Stimulated activated CD4-positive, alpha-beta T cell treated with anti-CD3 and anti-CD28 coated beads, Interleukin-12 subunit alpha, Interleukin-12 subunit beta, amount 100 ng/mL, for 48 hours (primary cell): Measurements from ENCODE around the gene CPNE9.

Experiments
- DNase-seq, 3 donors: peaks; one replicate each; pipeline ENCODE4 v3.0.0-alpha.2; 2020; ENCODE audit warnings: low read depth in 2 of 3, low spot score in 1 of 3

CPNE9 gene

DNA sequence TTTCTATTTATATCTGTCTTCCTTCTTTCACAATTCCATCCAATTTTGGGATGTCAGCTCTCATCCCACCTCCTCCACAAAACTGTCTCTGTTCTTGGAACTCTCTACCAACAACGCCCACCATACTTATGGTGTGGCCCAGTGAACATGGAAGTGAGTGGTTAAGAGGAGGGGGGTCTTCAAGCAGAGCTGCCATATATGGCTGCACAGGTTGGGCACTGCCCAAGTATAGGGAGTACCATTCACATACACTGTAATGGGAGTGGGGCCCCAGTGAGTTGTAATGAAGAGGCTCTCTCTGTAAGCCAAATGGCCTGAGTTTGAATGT, 74.0 kb downstream of the CPNE9 start:
- no peak for DNase-seq

GRCh38 chr3:9778143-9779074, 74.8 kb downstream of the CPNE9 start:
- DNase-seq, result peak; percentile 59 to 66 (median 62)

- DNase-seq, result no peak
Measured at GRCh38 chr3:9779075-9779593, 75.5 kb downstream of the CPNE9 start.
